ENCODE data around the gene CACNA1S. TPM values are rescaled to one million over a fixed set of nuclear protein-coding genes. Genes with fewer than 3 reads are reported as not detected.

Gene CACNA1S
- total and polyA plus RNA-seq, 8 donors, result under 0.01 TPM; not detected in 7

GRCh38 chr1:201126832-201127754 lies 14.9 kb upstream of the CACNA1S start, which contains the start of gene ASCL5:
TSS of gene ASCL5 (minus strand) at chr1:201127184. CDS start at chr1:201115372, 11,812 bp downstream.
- peak; percentile 78 to 86 (median 82) for ATAC-seq
- peaks cover 22 to 29% (median 29%) of the 10 kb centered on the region in 3 donors for H3K4me1 ChIP-seq
- TF ChIP-seq CTCF (IDR thresholded peaks at IDR 0.05), result no peak
- FAIRE-seq, result no peak
- H3K9me3 ChIP-seq, result no peaks in the 10 kb centered on the region
- peak within 1 kb of the TSS; percentile 70 to 79 (median 77) for H3K27ac ChIP-seq
- WGBS, 2 donors, result 31 to 33% methylated on average over 24 of the region's 24 CpGs
- H3K36me3 ChIP-seq, result no peaks in the 10 kb centered on the region
- intact Hi-C loops (cut with DNase I), result no loop called here
- DNase-seq, result peak; percentile 71 to 92 (median 89)
- H3K27me3 ChIP-seq, result no peaks in the 10 kb centered on the region
- H3K4me3 ChIP-seq, result peak within 1 kb of the TSS in 2 of 4 donors; percentile 38 to 39

- intact Hi-C loops (cut with DNase I), result no loop called here
- H3K4me1 ChIP-seq, result peaks cover 22 to 29% (median 29%) of the 10 kb centered on the region in 3 donors
- 20 to 29% methylated on average over 3 of the region's 3 CpGs for WGBS, 2 donors
- no peaks in the 10 kb centered on the region for H3K36me3 ChIP-seq
- peak overlapping the region in 2 of 4 donors; percentile 38 to 39 for H3K4me3 ChIP-seq
- H3K27ac ChIP-seq, result peak overlapping the region; percentile 70 to 79 (median 77)
- ATAC-seq, result no peak
- no peaks in the 10 kb centered on the region for H3K9me3 ChIP-seq
- DNase-seq, result no peak
- TF ChIP-seq CTCF (IDR thresholded peaks at IDR 0.05), result no peak
- no peaks in the 10 kb centered on the region for H3K27me3 ChIP-seq
- FAIRE-seq, result no peak
These were observed 14.2 kb upstream of the CACNA1S start for GRCh38 chr1:201126463-201126831.

GRCh38 chr1:201125800-201126199 lies 13.6 kb upstream of the CACNA1S start:
- ATAC-seq (peak; percentile 54 to 67 (median 58)), DNase-seq (peak in 3 of 6 donors; percentile 12 to 37 (median 36)), FAIRE-seq (no peak)
- H3K4me1 ChIP-seq, result peaks cover 22 to 29% (median 29%) of the 10 kb centered on the region in 3 donors
- intact Hi-C loops (cut with DNase I), result no loop called here
- H3K27ac ChIP-seq, result peak overlapping the region; percentile 70 to 79 (median 77)
- H3K27me3 ChIP-seq, result no peaks in the 10 kb centered on the region
- no peak for TF ChIP-seq CTCF (IDR thresholded peaks at IDR 0.05)
- no peak overlapping the region for H3K4me3 ChIP-seq
- WGBS, 2 donors, result 37 to 40% methylated on average over 7 of the region's 7 CpGs
- no peaks in the 10 kb centered on the region for H3K9me3 ChIP-seq
- no peaks in the 10 kb centered on the region for H3K36me3 ChIP-seq

- ATAC-seq (peak; percentile 52 to 71 (median 58)), DNase-seq (peak; percentile 79 to 88 (median 85)), FAIRE-seq (no peak)
- TF ChIP-seq CTCF (IDR thresholded peaks at IDR 0.05), result no peak
- H3K36me3 ChIP-seq, result no peaks in the 10 kb centered on the region
- peak overlapping the region; percentile 70 to 79 (median 77) for H3K27ac ChIP-seq
- H3K27me3 ChIP-seq, result no peaks in the 10 kb centered on the region
- no peaks in the 10 kb centered on the region for H3K9me3 ChIP-seq
- no peak overlapping the region for H3K4me3 ChIP-seq
- intact Hi-C loops (cut with DNase I), result no loop called here
- 30 to 40% methylated on average over 9 of the region's 9 CpGs for WGBS, 2 donors
- H3K4me1 ChIP-seq, result peaks cover 22 to 29% (median 29%) of the 10 kb centered on the region in 3 donors
These were observed 12.8 kb upstream of the CACNA1S start for GRCh38 chr1:201125019-201125418.

Measured in pancreas (tissue), 10 donors.